Measurements from ENCODE around the gene GBP4.
"Not testable (repeated sequence)": the region's sequence is repeated elsewhere in the genome, so short reads cannot be mapped to it uniquely, and the experiment has no call there.

Gene GBP4

GRCh38 chr1:89198491-89199072 lies at the start of gene GBP4:
Gene GBP4, minus strand, starts transcription at chr1:89198942. Its CDS starts 108 bp downstream, at chr1:89198834.
- no peak for FAIRE-seq

GRCh38 chr1:89243046-89243445 lies 44.3 kb upstream of the GBP4 start:
- no peak for FAIRE-seq

- no peak for FAIRE-seq
Measured at GRCh38 chr1:89221341-89221740, 22.6 kb upstream of the GBP4 start.

DNA sequence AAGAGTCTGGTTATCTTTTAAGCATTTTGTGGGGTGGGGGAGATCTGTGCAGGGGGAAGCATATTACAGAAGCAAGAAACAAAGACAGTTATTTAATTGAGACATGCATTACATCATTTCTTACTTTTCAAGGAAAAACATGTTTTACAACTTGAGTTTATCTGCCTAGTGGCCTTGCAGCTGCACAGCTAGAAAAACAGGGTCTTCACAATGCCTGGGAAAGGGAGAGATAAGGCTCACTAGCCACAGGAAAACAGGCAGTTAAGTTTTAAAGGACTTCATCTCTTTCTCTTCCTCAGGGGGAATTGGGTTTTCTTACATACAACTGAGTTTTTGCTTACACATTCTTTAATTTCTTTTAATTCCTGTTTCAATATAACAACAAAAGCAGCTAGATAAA lies 21.1 kb upstream of the GBP4 start:
- FAIRE-seq = not testable (repeated sequence)

- not testable (repeated sequence) for FAIRE-seq
Measured at GRCh38 chr1:89218941-89219340, 20.2 kb upstream of the GBP4 start.

DNA sequence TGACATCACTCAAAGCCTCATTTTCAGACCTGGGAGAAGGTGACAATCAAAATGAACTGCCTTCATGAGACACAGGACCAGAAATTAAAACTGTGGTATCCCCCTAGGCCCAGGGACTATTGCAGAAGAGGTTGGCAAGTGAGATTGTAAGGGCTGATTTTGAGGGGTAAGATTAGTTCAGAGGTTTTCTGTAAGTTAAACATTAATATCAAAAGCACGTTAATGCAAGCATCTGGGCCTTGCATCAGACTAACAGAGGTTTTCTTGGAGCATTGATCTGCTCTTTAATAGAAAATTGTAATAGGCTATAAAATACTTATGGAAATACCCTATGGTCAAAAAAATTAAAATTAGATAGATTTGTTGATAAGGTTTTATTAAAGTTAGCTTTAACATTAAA lies 14.6 kb upstream of the GBP4 start:
- FAIRE-seq = no peak

DNA sequence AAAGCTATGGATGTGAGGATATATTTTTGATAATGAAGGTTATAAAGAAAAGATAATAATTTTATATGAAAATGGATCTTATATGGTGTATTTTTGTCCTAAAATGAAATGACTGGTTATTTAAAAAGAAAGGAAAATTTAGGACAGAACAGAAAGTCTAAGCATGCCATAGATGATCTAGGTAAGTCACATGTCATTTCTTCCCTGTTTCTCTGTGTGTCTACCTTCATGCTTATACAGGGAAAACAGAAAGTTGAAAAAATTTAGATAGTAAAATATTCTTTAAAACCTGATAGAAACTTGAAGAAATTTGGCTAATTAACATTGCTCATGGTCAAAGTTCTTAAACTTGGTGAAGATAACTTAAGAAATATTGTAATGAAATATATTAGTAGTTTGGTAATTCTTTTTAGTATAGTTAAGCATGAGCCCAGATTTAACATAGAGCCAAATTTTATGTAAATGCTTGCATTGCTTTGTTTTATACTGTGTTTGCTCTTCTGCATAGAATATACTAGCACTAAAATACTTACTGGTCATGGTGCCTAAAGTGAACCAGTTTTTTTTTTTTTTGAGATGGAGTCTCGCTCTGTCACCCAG lies 12.4 kb upstream of the GBP4 start:
- FAIRE-seq = no peak

DNA sequence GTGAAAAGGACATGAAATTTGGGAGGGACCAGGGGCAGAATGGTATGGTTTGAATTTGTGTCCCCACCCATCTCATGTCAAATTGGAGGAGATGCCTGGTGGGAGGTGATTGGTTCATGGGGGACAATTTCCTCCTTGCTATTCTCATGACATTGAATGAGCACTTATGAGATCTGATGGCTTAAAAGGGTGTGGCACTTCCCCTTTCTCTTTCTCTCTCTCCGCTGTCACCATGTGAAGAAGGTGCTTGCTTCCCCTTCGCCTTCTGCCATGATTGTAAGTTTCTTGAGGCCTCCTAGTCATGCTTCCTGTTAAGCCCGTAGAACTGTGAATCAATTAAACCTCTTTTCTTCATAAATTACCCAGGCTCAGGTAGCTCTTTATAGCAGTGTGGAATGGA lies 7.6 kb upstream of the GBP4 start:
- no peak for FAIRE-seq

DNA sequence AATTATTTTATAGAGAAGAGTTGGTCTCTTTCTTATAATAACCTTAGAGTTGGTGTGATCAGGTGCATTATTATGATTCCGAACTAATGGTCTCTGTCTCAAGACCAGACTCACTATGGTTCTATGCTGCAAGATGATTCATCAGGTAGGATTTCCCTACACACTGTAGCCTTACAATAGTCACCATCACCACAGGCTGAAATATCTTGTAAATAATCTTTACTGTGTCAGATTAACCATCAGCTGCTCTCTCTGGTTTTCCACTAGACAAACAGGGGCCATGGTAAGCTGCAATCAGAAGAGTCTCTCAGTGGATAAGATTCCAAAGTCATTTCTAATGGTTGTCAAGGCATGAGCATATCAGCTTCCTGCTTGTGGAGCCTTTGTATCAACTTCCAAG lies 4.4 kb upstream of the GBP4 start:
- FAIRE-seq = no peak

- FAIRE-seq = no peak
Measured at GRCh38 chr1:89201106-89201794, 2.5 kb upstream of the GBP4 start.

DNA sequence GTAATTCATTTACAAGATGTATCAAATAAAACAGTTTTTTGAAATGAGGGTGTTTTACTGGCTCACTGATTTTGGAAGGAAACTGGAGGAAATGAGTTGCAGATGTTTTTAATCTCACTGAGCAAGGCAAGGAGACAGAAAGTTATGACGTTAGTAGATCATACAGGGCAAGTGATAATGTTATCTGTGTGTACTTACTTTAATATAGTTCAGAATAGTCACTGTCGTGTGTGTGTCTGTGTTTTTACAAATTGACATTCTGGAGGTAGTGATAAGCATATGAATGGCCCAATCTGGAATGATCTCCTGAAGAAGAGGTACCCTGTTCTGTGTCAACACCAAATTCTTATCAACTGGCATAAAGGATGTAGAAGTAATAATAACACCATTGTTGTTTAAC lies 1.9 kb upstream of the GBP4 start:
- FAIRE-seq = no peak

GRCh38 chr1:89199525-89200031 lies 836 bp upstream of the GBP4 start:
- FAIRE-seq = no peak

GRCh38 chr1:89198081-89198480 lies 661 bp downstream of the GBP4 start:
- no peak for FAIRE-seq

DNA sequence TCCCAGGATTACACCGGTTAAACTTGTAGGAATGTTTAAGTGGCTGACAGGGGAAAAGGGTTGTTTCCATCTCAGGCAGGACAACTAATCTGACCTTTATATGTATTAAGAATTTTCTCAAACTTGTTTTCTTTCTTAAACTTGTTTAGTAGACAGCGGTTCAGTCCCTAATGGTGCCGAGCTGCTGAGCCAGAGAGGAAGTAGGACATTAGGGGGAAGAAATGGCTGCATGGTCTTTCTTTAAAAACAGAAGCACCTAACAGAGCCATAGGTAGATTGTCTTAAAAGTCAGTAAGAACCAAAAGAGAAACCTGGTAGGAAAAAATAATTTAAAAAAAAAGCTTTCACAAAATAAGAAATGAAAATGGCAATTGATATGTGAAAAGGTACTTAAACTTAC lies 3.3 kb downstream of the GBP4 start:
- FAIRE-seq = no peak

DNA sequence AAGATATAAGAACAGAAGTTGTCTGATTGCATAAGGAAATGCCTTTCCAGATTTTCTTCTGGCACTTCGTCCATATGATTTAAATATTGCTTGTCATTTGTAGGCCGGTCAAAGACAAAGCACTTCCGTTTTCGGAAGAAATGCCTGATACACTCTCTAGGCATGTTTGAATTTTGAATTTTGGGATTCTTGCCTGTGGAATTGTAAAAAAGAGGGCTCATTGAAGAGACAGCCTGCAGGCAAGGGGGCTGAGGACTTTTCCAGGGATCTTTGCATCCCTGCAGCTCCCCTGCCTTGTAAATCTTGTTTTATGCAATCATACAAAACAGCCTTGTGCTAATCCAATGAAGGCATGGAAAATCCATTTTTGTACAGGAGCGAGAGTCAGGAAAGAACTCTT lies 7.4 kb downstream of the GBP4 start:
- no peak for FAIRE-seq

- FAIRE-seq = no peak
Measured at GRCh38 chr1:89190017-89190416, 8.7 kb downstream of the GBP4 start.

- FAIRE-seq = no peak
Measured at GRCh38 chr1:89179343-89179742, 19.4 kb downstream of the GBP4 start.

DNA sequence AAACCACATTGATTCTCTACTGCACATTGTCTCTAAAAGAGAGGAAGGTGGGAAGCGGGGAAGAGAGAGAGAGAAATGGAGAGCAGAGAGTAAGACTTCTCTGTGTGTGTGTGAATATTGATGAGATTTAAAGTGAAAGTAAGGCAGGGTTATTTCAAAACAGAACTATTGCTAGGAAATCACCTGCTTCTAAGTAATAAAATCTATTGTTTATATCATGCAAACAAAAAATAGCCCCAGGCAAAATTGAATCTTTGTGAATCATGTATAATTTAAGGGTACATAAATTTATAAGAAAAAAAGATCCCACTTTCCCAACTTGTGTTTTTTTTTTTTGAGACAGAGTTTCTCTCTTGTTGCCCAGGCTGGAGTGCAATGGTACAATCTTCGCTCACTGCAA lies 21.8 kb downstream of the GBP4 start:
- no peak for FAIRE-seq

GRCh38 chr1:89175601-89176256 lies 23.0 kb downstream of the GBP4 start, which contains the start of gene GBP7:
Gene GBP7, minus strand, starts transcription at chr1:89176003. Its CDS starts 4,068 bp downstream, at chr1:89171935.
- FAIRE-seq = no peak

DNA sequence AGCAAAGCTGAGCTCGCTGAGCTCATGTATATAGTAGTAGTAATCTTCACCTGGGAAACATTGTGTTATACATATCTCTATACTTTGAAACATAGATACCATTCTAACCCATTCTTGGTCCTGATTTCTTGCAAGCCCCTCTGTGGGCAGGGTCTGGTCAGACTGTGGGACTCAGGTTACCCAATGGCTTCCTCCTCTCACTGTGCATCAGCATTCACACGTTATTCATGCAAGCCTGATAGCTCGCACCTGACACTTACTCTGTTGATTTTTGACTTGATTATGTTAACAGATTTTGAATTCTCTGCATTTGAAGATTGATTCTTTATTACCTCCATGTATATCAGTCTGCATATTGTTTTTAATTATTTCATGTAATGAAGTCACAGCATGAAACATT lies 24.3 kb downstream of the GBP4 start:
- no peak for FAIRE-seq

DNA sequence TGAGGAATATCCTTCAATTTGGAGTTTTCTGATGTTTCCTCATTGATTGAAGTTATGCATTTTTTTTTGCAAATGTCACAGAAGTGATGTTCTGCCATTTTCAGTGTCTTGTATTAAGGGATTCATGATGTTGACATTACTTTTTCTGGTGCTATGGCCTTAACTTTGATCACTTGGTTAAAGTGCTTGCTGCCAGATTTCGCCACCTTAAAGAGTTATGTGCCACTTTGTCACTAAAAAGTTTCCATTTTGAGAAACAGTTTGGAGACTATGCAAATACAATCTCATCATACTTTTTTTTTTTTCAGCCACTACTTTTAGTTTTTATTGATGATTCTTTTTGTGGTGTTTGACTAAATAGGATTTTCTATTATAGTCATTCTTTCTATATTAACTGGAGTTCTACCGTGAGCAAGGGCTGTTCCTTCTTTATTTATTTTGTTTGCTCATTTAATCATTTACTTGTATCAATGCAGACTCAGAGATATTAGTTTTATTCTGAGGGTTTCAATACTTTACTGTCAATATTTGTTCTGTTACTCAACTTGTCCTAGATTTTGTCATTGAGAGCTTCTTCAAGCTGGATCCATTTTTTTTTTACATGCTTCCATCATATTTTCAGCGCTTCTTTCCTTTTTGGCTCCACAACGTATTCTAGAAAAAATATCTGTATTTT lies 26.1 kb downstream of the GBP4 start:
- no peak for FAIRE-seq

DNA sequence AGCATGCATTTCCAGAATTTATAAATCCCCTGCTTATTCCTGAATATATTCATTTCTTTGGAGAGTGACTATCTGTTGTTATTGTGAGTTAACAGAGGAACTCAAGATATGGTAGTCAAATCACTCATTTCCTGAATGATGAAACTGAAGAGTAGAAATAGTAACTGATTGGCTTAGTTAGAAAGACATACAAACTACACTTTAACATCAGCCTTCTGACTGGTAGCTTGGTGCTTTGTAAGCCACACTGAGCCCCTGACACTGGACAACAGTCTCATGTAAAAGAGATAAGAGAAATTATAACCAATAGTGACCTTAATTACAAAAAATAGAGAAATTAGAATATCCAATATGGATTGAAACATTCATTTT lies 27.7 kb downstream of the GBP4 start:
- no peak for FAIRE-seq
